ENCODE data around the gene MXRA7. TPM values are rescaled to one million over a fixed set of nuclear protein-coding genes. Genes with fewer than 3 reads are reported as not detected.

MXRA7 gene
- total RNA-seq, 1 experiment from 2014 or later: 77.9 TPM

DNA sequence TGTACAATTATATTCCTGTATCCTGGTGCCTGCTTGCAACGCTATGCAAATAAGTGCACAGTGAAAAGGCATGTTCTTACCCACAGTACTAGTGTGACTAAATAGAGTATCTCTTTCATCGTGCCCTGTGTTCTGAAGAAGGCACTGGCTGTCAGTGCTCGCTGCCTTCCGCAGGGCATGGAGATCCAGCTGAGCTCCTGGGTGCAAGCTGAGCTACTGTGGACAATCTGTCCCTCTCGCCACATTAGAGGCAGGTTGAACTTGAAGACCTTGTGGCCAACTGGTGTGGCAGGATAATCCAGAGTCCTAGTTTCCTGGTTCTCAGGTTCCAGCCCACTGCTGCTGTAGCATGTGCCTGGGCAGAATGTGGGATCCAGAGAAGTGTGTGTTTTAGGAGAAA, 65.3 kb downstream of the MXRA7 start:
- H3K4me3 ChIP-seq (ENCODE audit: low read depth in 2 of 2, low read length in 2 of 2): no peak overlapping the region
- H3K27ac ChIP-seq (ENCODE audit: low read length): no peak overlapping the region
- intact Hi-C loops (cut with micrococcal nuclease; ENCODE audit: unreplicated experiment): no loop called here
- in situ Hi-C loops (cut with HindIII; ENCODE audit: low pct_unique_long_range_greater_than_20kb, low sequenced_read_pairs): no loop called here
- no peaks in the 10 kb centered on the region for H3K27me3 ChIP-seq (ENCODE audit: control insufficient read depth, insufficient read depth, low read length)
- H3K4me1 ChIP-seq (ENCODE audit: control insufficient read depth, insufficient read depth, low read length): no peaks in the 10 kb centered on the region
- peak; percentile 36; the same call in 1 of the 2 replicates for ATAC-seq
- no peak for TF ChIP-seq POLR2AphosphoS5 (IDR thresholded peaks at IDR 0.05; ENCODE audit: low read depth, low read length)
- TF ChIP-seq, protein P1, sequence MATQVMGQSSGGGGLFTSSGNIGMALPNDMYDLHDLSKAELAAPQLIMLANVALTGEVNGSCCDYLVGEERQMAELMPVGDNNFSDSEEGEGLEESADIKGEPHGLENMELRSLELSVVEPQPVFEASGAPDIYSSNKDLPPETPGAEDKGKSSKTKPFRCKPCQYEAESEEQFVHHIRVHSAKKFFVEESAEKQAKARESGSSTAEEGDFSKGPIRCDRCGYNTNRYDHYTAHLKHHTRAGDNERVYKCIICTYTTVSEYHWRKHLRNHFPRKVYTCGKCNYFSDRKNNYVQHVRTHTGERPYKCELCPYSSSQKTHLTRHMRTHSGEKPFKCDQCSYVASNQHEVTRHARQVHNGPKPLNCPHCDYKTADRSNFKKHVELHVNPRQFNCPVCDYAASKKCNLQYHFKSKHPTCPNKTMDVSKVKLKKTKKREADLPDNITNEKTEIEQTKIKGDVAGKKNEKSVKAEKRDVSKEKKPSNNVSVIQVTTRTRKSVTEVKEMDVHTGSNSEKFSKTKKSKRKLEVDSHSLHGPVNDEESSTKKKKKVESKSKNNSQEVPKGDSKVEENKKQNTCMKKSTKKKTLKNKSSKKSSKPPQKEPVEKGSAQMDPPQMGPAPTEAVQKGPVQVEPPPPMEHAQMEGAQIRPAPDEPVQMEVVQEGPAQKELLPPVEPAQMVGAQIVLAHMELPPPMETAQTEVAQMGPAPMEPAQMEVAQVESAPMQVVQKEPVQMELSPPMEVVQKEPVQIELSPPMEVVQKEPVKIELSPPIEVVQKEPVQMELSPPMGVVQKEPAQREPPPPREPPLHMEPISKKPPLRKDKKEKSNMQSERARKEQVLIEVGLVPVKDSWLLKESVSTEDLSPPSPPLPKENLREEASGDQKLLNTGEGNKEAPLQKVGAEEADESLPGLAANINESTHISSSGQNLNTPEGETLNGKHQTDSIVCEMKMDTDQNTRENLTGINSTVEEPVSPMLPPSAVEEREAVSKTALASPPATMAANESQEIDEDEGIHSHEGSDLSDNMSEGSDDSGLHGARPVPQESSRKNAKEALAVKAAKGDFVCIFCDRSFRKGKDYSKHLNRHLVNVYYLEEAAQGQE (IDR thresholded peaks at IDR 0.05; ENCODE audit: insufficient read depth in 1 of 2, low read depth in 2 of 2, low read length in 1 of 2): no peak
- no peak for TF ChIP-seq SIN3A (IDR thresholded peaks at IDR 0.05; ENCODE audit: borderline replicate concordance, insufficient read depth, low read depth, low read length)
- TF ChIP-seq, protein P2, sequence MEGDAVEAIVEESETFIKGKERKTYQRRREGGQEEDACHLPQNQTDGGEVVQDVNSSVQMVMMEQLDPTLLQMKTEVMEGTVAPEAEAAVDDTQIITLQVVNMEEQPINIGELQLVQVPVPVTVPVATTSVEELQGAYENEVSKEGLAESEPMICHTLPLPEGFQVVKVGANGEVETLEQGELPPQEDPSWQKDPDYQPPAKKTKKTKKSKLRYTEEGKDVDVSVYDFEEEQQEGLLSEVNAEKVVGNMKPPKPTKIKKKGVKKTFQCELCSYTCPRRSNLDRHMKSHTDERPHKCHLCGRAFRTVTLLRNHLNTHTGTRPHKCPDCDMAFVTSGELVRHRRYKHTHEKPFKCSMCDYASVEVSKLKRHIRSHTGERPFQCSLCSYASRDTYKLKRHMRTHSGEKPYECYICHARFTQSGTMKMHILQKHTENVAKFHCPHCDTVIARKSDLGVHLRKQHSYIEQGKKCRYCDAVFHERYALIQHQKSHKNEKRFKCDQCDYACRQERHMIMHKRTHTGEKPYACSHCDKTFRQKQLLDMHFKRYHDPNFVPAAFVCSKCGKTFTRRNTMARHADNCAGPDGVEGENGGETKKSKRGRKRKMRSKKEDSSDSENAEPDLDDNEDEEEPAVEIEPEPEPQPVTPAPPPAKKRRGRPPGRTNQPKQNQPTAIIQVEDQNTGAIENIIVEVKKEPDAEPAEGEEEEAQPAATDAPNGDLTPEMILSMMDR (IDR thresholded peaks at IDR 0.05): no peak
- TF ChIP-seq TCF7L2 (IDR thresholded peaks at IDR 0.05; ENCODE audit: low read depth, low read length): no peak
- CTCF ChIA-PET: interaction anchor here (0.7 kb wide), 1 partner anchor 21 kb away, joined by 3 read pairs; no protein-coding TSS in a partner anchor
- POLR2A ChIA-PET: no interaction called here
- no peaks in the 10 kb centered on the region for H3K36me3 ChIP-seq (ENCODE audit: control insufficient read depth, insufficient read depth, low read length)
- H3K9me3 ChIP-seq (ENCODE audit: control insufficient read depth, insufficient read depth, low read depth, low read length): peaks cover 4% of the 10 kb centered on the region; the same call in 1 of the 2 replicates
- BruUV-seq (replicated peaks): no TSS peak
- DNase-seq (ENCODE audit: low read depth, low spot score): no peak

DNA sequence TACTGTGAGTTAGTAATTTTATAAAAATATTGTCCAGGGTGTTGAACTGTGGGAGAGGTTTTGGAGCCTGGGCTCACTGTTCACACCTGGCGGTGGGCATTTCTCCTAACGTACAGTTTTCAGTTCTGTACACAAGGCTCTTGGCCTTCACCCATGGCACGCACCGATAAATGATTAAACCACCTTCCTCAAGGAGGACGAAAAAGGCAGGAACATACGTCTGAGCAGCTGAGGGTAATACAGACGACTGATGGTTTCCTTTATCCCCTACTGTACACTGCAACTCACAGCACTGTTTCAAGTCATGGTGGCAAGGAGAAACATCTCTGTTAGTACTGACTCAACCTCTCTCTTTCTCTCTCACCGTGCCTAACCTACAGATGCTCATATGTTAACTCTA, 65.8 kb downstream of the MXRA7 start:
- H3K27me3 ChIP-seq (ENCODE audit: control insufficient read depth, insufficient read depth, low read length): no peaks in the 10 kb centered on the region
- H3K9me3 ChIP-seq (ENCODE audit: control insufficient read depth, insufficient read depth, low read depth, low read length): peaks cover 4% of the 10 kb centered on the region; the same call in 1 of the 2 replicates
- in situ Hi-C loops (cut with HindIII; ENCODE audit: low pct_unique_long_range_greater_than_20kb, low sequenced_read_pairs): no loop called here
- H3K4me3 ChIP-seq (ENCODE audit: low read depth in 2 of 2, low read length in 2 of 2): no peak overlapping the region
- ATAC-seq (peak; percentile 52; the same call in 1 of the 2 replicates), DNase-seq (ENCODE audit: low read depth, low spot score) (no peak)
- no peak for TF ChIP-seq TCF7L2 (IDR thresholded peaks at IDR 0.05; ENCODE audit: low read depth, low read length)
- TF ChIP-seq, protein P2 (IDR thresholded peaks at IDR 0.05): no peak
- ChIA-PET CTCF (no interaction called here), POLR2A (no interaction called here)
- no peak overlapping the region for H3K27ac ChIP-seq (ENCODE audit: low read length)
- intact Hi-C loops (cut with micrococcal nuclease; ENCODE audit: unreplicated experiment): no loop called here
- no peaks in the 10 kb centered on the region for H3K36me3 ChIP-seq (ENCODE audit: control insufficient read depth, insufficient read depth, low read length)
- H3K4me1 ChIP-seq (ENCODE audit: control insufficient read depth, insufficient read depth, low read length): no peaks in the 10 kb centered on the region
- no TSS peak for BruUV-seq (replicated peaks)

Measured in Panc1 (cell line).